Measurements from ENCODE around the gene ZIK1.

The ZIK1 gene

DNA sequence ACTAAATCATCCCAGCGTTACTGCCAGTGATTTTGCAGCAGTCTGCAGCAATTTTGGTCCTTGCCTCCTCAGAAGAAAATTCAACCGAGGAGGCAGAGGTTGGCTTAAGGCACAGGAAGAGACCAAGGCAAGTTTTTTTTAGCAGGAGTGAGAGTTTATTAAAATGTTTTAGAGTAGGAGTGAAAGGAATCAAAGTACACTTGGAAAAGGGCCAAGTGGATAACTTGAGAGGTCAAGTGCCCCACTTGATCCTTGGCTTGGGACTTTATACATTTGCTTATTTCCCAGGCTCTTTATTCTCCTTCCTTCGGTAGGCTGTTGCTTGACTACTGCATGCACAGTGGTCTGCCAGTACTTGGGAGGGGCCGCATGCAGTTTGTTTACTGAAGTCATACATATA lies 27.2 kb downstream of the ZIK1 start:
- no peak for DNase-seq (ENCODE audit: low read depth)

DNA sequence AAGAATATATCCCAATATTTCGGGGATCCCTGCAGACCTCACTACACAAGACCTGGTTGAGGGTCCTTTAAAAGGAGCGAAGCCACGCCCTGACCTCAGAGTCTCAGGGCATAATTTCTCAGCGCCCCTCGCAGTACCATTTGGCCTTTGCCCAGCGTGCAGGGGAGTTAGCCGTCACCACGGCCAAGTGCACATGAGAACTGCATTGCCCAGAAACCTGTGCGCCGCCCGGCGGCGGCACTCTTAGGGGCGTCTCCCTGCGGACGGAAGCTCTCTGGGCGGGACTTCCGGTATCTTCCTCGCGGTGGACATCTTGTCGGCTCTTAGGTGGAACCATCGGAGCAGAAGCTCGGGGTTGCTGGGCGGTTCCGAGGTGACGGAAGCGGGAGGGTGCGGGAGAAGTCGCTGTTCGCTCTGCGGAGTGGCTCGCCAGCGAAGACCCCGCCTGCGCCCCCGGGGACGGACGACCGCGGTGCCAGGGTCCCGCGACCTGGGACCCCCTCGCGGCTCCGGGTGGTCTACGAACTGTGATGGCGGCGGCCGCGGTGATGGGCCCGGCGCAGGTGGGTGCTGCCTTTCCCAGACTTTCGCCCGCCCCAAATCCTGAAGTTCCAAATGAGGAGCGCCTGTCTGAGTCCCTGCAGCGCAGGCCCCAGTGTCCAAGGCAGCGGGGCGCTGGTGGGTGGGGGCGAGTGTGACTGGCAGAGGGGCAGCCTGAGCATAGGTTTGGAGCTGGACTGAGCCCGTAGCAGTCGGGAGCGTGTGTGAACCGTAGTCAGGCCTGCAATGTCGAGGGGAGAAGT lies 30.2 kb downstream of the ZIK1 start, which contains the start of gene ZNF134:
ZNF134 (plus strand) TSS at position 302 of the 803 bp plus-strand sequence. CDS start 5,227 bp downstream, outside the sequence.
- peak; percentile 86 for DNase-seq (ENCODE audit: low read depth)

DNA sequence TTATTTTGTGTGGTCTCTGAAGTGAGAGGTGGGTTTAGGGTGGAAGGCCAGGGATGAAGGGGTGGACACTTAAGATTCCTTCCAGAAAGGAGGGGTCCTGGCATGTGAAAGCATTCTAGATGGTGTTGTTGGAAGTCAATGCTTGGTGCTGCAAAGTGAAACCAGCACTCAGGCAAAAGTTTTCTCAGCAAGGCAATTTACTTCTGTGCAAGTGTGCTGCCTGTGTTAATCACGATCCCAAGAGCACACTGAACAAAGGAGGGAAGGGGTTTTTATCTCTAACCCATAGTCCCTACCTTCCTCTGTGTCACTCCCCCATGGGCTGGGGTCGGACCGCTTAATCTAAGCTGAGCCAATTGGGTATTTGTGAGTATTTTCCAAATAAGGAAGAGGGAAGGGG lies 31.4 kb downstream of the ZIK1 start:
- no peak for DNase-seq (ENCODE audit: low read depth)

DNA sequence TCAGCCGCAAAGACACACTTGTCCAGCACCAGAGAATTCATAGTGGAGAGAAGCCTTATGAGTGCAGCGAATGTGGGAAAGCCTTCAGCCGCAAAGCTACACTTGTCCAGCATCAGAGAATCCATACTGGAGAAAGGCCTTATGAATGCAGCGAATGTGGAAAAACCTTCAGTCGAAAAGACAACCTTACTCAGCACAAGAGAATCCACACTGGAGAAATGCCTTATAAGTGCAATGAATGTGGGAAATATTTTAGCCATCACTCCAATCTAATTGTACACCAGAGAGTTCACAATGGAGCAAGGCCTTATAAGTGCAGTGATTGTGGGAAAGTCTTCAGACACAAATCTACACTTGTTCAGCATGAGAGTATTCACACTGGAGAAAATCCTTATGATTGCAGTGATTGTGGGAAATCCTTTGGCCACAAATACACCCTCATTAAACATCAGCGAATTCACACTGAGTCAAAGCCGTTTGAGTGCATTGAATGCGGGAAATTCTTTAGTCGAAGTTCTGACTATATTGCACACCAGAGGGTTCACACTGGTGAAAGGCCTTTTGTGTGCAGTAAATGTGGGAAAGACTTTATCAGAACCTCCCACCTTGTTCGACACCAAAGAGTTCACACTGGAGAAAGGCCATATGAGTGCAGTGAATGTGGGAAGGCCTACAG lies 36.9 kb downstream of the ZIK1 start:
- DNase-seq (ENCODE audit: low read depth) = no peak

DNA sequence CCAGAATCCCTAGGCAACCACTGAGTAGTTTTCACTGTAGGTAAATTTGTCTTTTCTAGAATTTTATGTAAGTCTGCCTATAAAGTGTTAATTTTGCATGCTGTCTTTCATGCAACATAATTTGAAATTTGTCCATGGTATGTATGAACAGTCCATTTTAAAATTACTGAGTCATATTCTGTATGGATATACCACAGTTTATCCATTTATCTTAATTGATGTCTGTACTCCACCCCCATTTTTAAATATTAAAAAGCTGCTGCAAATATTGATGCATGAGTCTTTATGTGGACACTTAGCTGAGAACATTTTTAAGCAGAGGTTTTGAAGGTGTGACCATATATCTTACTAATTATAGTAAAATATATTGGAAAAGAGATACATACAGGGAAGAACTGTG lies 39.1 kb downstream of the ZIK1 start:
- DNase-seq (ENCODE audit: low read depth) = no peak

DNA sequence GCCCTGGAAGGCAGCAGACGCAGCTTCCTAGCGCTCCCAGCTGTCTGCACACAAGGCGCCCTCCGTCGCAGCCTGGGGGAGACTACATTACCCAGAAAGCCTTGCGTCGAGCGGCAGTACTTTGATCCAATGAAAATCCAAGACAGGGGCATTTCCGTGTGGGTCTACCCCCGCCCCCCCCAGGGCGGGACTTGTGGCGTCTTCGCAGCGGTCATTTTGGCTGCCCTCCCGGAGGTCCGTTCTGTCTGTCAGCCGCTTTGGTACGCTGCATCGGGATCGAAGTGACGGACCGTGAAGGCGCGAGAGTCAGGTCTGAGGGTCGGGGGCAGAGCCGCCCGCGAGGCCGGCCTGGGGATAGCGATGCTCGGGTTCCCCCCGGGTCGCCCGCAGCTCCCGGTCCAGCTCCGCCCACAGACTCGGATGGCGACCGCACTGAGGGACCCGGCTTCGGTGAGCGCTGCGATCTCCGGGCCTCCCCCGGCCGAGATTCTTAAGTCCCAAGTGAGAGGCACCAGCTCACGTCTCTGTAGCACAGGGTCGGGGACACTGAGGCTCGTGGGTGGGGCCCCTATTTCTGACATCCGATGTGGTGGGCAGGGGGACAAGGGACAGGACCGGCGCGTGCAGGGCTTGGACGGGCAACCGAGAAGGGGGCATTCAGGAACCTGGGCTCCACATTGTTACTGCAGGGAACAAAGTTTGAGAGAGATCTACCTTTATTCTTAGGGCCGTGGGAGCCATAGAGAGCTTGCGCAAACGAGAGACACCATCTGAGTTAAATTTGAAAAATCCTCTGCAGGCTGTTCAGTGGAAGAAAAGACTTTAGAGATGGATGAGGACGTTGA lies 49.3 kb downstream of the ZIK1 start, which contains the start of gene ZNF211:
ZNF211 (plus strand) TSS at position 182 of the 845 bp plus-strand sequence; CDS start at position 361, 179 bp downstream.
- peak; percentile 80 for DNase-seq (ENCODE audit: low read depth)

DNA sequence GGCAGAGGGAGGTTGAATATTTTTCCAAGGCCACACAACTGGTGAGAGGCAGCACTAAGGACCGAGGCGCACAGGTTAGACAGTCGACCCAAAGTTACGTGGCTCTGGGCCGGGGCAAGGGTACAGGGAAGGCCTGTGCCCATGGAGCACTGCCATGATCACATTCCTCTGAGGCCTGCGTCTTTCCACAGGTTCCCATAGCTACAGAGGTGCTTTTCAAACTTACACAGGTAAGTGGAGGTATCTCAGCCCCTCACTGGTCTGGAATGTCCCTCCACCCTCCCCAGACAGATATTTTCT lies 49.8 kb downstream of the ZIK1 start:
- no peak for DNase-seq (ENCODE audit: low read depth)

DNA sequence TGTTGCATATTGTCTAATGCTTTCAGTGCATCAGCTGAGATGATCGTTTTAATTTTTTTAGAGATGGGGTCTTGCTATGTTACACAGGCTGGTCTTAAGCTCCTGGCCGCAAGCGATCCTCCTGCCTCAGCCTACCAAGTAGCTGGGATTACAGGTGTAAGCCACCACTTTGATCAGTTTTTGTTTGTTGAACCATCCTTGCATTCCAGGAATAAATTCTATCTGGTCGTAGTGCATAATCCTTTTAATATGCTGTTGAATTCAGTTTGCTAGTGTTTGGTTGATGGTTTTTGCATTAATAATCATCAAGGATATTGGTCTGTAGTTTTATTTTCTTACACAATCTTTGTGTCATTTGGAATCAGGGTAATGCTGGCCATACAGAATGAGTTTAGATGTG lies 53.4 kb downstream of the ZIK1 start:
- DNase-seq (ENCODE audit: low read depth) = no peak

DNA sequence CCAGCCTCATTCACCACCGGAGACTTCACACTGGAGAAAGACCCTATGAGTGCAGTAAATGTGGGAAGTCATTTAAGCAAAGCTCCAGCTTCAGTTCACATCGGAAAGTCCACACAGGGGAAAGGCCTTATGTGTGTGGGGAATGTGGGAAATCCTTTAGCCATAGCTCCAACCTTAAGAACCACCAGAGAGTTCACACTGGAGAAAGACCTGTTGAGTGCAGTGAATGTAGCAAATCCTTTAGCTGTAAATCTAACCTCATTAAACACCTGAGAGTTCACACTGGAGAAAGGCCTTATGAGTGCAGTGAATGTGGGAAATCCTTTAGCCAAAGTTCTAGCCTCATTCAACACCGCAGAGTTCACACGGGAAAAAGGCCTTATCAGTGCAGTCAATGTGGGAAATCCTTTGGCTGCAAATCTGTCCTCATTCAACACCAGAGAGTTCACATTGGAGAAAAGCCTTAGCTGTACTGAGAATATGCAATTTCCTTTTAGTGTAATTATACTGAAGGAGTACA lies 57.8 kb downstream of the ZIK1 start:
- no peak for DNase-seq (ENCODE audit: low read depth)

DNA sequence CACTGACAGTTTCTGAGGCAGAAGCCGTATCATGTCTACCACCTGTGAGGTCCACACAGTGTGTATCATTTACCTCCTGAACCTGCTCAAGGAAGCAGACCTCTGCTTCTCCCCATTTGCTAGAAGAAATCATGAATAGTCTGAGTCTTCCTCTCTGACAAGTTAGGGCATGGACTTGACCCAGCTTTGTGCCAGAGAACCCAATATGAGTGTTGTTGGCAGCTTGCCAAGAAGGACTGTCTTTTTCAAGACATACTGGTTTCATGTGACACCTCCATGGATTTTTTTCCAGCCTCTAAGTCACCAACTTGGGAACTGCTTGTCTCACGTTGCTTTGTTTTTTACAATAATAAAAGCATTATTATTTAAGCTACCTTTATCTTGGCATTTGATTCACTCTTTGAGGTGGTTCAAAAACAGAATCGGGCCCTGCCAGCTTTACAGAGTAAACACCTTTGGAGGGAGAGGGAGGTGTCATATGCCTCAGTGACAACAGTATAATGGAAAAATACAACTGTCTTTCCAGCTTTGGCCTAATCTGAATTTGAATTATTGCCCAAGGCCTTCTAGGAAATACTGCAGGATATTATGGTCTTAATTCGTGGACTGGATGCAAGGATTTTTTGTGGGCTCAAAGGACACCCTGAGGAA lies 58.6 kb downstream of the ZIK1 start:
- no peak for DNase-seq (ENCODE audit: low read depth)

Data from activated T-cell treated with anti-CD3 and anti-CD28 coated beads for 24 hours (primary cell).